Endothelial cell of umbilical vein (primary cell): Measurements from ENCODE around the gene PLEKHG1. TPM values are rescaled to one million over a fixed set of nuclear protein-coding genes. Genes with fewer than 3 reads are reported as not detected.

ENCODE experiments used
- BruUV-seq: library from RNA; stranded (reverse); fragments of 400-500 nt; replicated peaks from 2 replicates; lab custom pipeline; 2021; lab: Mats Ljungman, UMichigan
- CTCF ChIA-PET: fragments of 300-600, 350-600 bp; sonication (Branson Sonifier 250); formaldehyde crosslinking; loops from one replicate; lab custom pipeline; 2021; ENCODE audit warnings: antibody characterized with exemption, inconsistent platforms; lab: Charles Lee
- POLR2A ChIA-PET: fragments of 300-600, 350-600 bp; sonication (Branson Sonifier 250); formaldehyde crosslinking; loops from one replicate; lab custom pipeline; 2021; ENCODE audit warnings: antibody characterized with exemption, inconsistent platforms; lab: Charles Lee
- DNase-seq: peaks from one replicate; pipeline ENCODE4 v3.0.0-alpha.2; 2011; ENCODE audit warnings: low read depth, low spot score
- FAIRE-seq: peaks from 2 replicates; lab custom pipeline; 2011; peaks lifted over from hg19 to GRCh38; lab: Jason Lieb, UNC
- H2AFZ ChIP-seq: 2 replicates; pipeline ENCODE4 v1.6.0; 2012; ENCODE audit warnings: low read depth, low read length, control low read depth, inconsistent platforms
- H3K27ac ChIP-seq: 2 replicates; pipeline ENCODE4 v1.5.1; 2011; ENCODE audit warnings: low read depth, mild to moderate bottlenecking, control low read depth, low read length, moderate library complexity; ENCODE audit not compliant: insufficient read depth
- H3K27me3 ChIP-seq, 2 experiments: 2 replicates each; pipeline versions ENCODE4 v1.6.0 to v1.6.1; 2011; ENCODE audit warnings: low read length in 2 of 2, mixed read lengths in 1 of 2; ENCODE audit not compliant: control insufficient read depth in 2 of 2, insufficient read depth in 2 of 2
- H3K36me3 ChIP-seq, 2 experiments: 2 replicates in 1 of 2; 3 replicates in 1 of 2; pipeline ENCODE4 v1.5.1; 2011; ENCODE audit warnings: low read length in 2 of 2, mild to moderate bottlenecking in 1 of 2, moderate library complexity in 1 of 2; ENCODE audit not compliant: control insufficient read depth in 2 of 2, insufficient read depth in 2 of 2; ENCODE audit errors: extremely low read depth in 1 of 2
- H3K4me1 ChIP-seq: 3 replicates; pipeline ENCODE4 v1.5.1; 2011; ENCODE audit warnings: mild to moderate bottlenecking, low read length; ENCODE audit not compliant: control insufficient read depth, insufficient read depth; ENCODE audit errors: extremely low read depth
- H3K4me2 ChIP-seq: 2 replicates; pipeline ENCODE4 v1.6.1; 2011; ENCODE audit warnings: low read length, control low read depth, mixed read lengths; ENCODE audit not compliant: insufficient read depth
- H3K4me3 ChIP-seq, 3 experiments: fragments of 200-600 bp in 1 of 3; sonication (generic), shearing (Covaris generic) in 1 of 3; replicated peaks in 1 of 3; 2 replicates each; pipeline ENCODE4 v1.5.1; 2011 to 2016; ENCODE audit warnings: control low read depth in 3 of 3, low read length in 3 of 3, mild to moderate bottlenecking in 2 of 3, inconsistent platforms in 1 of 3, low read depth in 1 of 3, moderate library complexity in 1 of 3; ENCODE audit not compliant: insufficient read depth in 1 of 3
- H3K79me2 ChIP-seq: 2 replicates; pipeline ENCODE4 v1.6.0; 2012; ENCODE audit warnings: low read length, inconsistent platforms; ENCODE audit not compliant: control insufficient read depth, insufficient read depth
- H3K9ac ChIP-seq: replicated peaks from 2 replicates; pipeline ENCODE3; 2011; ENCODE audit warnings: low read length, control low read depth; ENCODE audit not compliant: insufficient read depth; ENCODE audit errors: extremely low read depth
- H3K9me1 ChIP-seq: replicated peaks from 3 replicates; pipeline ENCODE4 v1.6.0; 2011; ENCODE audit warnings: mild to moderate bottlenecking, low read length; ENCODE audit not compliant: control insufficient read depth, insufficient read depth; ENCODE audit errors: extremely low read depth
- H3K9me3 ChIP-seq: replicated peaks from 2 replicates; pipeline ENCODE4 v1.5.1; 2012; ENCODE audit warnings: low read length, inconsistent platforms; ENCODE audit not compliant: control insufficient read depth, insufficient read depth
- H4K20me1 ChIP-seq: replicated peaks from 2 replicates; pipeline ENCODE3; 2011; ENCODE audit warnings: mild to moderate bottlenecking, low read length; ENCODE audit not compliant: control insufficient read depth, insufficient read depth; ENCODE audit errors: extremely low read depth
- FOS ChIP-seq: IDR thresholded peaks from 2 replicates; pipeline ENCODE4 v1.6.1; 2011; ENCODE audit warnings: mild to moderate bottlenecking, low read length, moderate library complexity, borderline replicate concordance; ENCODE audit not compliant: insufficient read depth
- MAX ChIP-seq: IDR thresholded peaks from 2 replicates; pipeline ENCODE4 v1.6.1; 2011; ENCODE audit not compliant: insufficient read depth, insufficient read length
- POLR2A ChIP-seq: IDR thresholded peaks from 2 replicates; pipeline ENCODE4 v1.6.1; 2012; ENCODE audit warnings: low read depth, mild to moderate bottlenecking, control low read depth, low read length
- dilution Hi-C: fragments of 300-500 bp; cut with MboI; formaldehyde crosslinking; loops from one replicate; pipeline ENCODE4 v1.15.0; 2019; ENCODE audit warnings: low sequenced_read_pairs; ENCODE audit not compliant: extremely low pct_ligation_motif_present
- intact Hi-C: fragments of 100-400 bp; cut with micrococcal nuclease; formaldehyde crosslinking; loops from one replicate; pipeline ENCODE4 v1.10.0; 2022
- polyA plus RNA-seq, 4 experiments: library from polyadenylated mRNA; depleted of rRNA in 3 of 4; stranded (reverse) in 3 of 4; unstranded in 1 of 4; fragments of >200 nt; gene quantifications; 2 replicates each; pipeline versions ENCODE4 v1.2.1 to v1.2.3, GENCODE V29; 2011 to 2012; ENCODE audit warnings: missing spikeins in 1 of 4
- total RNA-seq: library from RNA; stranded (reverse); gene quantifications from 2 replicates; pipeline ENCODE4 v1.2.3, GENCODE V29; 2021

Gene PLEKHG1
- total and polyA plus RNA-seq, 2 donors (not counting 3 experiments of a cell fraction or from before 2014, with no cell fraction given) = 8.8 to 62.5 TPM

DNA sequence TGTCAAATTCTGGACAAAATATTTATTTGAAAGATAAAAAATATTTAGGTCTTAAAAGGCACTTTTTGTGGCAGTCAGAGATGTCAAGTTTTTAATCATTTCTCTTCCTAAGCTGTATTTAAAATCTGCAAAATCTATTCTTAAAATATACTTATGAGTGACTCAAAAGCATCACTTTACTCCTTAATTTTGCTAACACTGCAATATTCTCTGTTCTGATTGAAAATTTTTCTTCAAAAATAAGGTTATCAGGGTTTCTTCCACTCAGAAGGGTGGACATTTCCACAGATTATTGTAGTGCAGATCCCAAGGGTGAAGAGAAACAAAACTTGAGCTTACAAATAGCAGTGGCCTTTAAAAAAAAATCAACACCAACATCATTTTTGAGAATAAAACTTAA is 27.5 kb downstream of the PLEKHG1 start:
- Histone ChIP-seq H3K9me3 (no peaks in the 10 kb centered on the region), H3K4me3 (peak overlapping the region in 1 of 3 experiments; percentile 4), H3K36me3 (no peaks in the 10 kb centered on the region), H3K27ac (no peak overlapping the region), H3K9ac (no peak overlapping the region), H4K20me1 (no peaks in the 10 kb centered on the region), H3K4me1 (peaks cover 20% of the 10 kb centered on the region), H3K9me1 (no peaks in the 10 kb centered on the region), H3K4me2 (peak overlapping the region; percentile 14), H2AFZ (no peak overlapping the region), H3K79me2 (no peaks in the 10 kb centered on the region), H3K27me3 (no peaks in the 10 kb centered on the region)
- CTCF ChIA-PET = interaction anchor here (0.9 to 1.6 kb wide), 3 partner anchors 12 to 232 kb away, joined by 3 to 4 read pairs (median 3); no protein-coding TSS in a partner anchor
- DNase-seq (no peak), FAIRE-seq (peak; percentile 56)
- intact Hi-C loops = no loop called here
- no peak for TF ChIP-seq MAX
- POLR2A ChIA-PET = no interaction called here
- no TSS peak for BruUV-seq
- dilution Hi-C loops = no loop called here

- no peak overlapping the region for H2AFZ ChIP-seq
- no peaks in the 10 kb centered on the region for H3K9me1 ChIP-seq
- peak overlapping the region; percentile 12 for H3K27ac ChIP-seq
- dilution Hi-C loops = no loop called here
- intact Hi-C loops = no loop called here
- H3K9me3 ChIP-seq = no peaks in the 10 kb centered on the region
- no TSS peak for BruUV-seq
- H4K20me1 ChIP-seq = no peaks in the 10 kb centered on the region
- H3K9ac ChIP-seq = no peak overlapping the region
- H3K79me2 ChIP-seq = no peaks in the 10 kb centered on the region
- no peaks in the 10 kb centered on the region for H3K36me3 ChIP-seq
- H3K4me1 ChIP-seq = peaks cover 16% of the 10 kb centered on the region
- FAIRE-seq = no peak
- peak; percentile 14 for TF ChIP-seq FOS
- no peak for TF ChIP-seq POLR2A
- H3K27me3 ChIP-seq = no peaks in the 10 kb centered on the region
- ChIA-PET CTCF (interaction anchor here (0.9 to 1.6 kb wide), 3 partner anchors 11 to 233 kb away, joined by 3 to 4 read pairs (median 3); no protein-coding TSS in a partner anchor), POLR2A (no interaction called here)
- H3K4me3 ChIP-seq = peak overlapping the region in 1 of 3 experiments; percentile 4
- H3K4me2 ChIP-seq = peak overlapping the region; percentile 44
- DNase-seq = peak; percentile 56
Observed at GRCh38 chr6:150627585-150628025, 27.9 kb downstream of the PLEKHG1 start.
